ENCODE measurements around the gene TEX261. TPM values are rescaled to one million over a fixed set of nuclear protein-coding genes. Genes with fewer than 3 reads are reported as not detected.

The TEX261 gene
- total and polyA plus RNA-seq, 7 experiments from 2014 or later: 33.2 to 66.3 (median 44.4) TPM

- peaks cover 0 to 4% (median 0%) of the 10 kb centered on the region in 5 donors for H3K36me3 Mint-ChIP-seq
- H3K27me3 Mint-ChIP-seq: peaks cover 6 to 26% (median 10%) of the 10 kb centered on the region in 5 donors
- H3K4me3 Mint-ChIP-seq: no peak overlapping the region
- peaks cover 3 to 11% (median 8%) of the 10 kb centered on the region in 7 donors for H3K4me1 Mint-ChIP-seq
- intact Hi-C loops (cut with micrococcal nuclease): no loop called here
- H3K27ac ChIP-seq (ENCODE audit: low read depth, low read length): no peak overlapping the region
- no peak for ATAC-seq
- H3K9me3 ChIP-seq (ENCODE audit: control insufficient read depth in 2 of 3, low read length in 3 of 3): no peaks in the 10 kb centered on the region
- H3K27ac Mint-ChIP-seq: peak overlapping the region in 1 of 9 donors; percentile 56
- H3K9me3 Mint-ChIP-seq: no peaks in the 10 kb centered on the region
- peaks cover 5 to 9% of the 10 kb centered on the region in 2 donors for H3K4me1 ChIP-seq (ENCODE audit: control insufficient read depth in 2 of 2, insufficient read depth in 2 of 2, low read length in 2 of 2)
- DNase-seq: no peak
- no peaks in the 10 kb centered on the region for H3K36me3 ChIP-seq (ENCODE audit: control insufficient read depth in 2 of 3, insufficient read depth in 3 of 3, low read length in 3 of 3)
- H3K4me3 ChIP-seq (ENCODE audit: low read length): no peak overlapping the region
- ChIA-PET CTCF (interaction anchor here (0.6 to 0.9 kb wide), 2 partner anchors 9 to 332 kb away, joined by 3 to 4 read pairs; no protein-coding TSS in a partner anchor), POLR2A (no interaction called here)
- no peaks in the 10 kb centered on the region for H3K27me3 ChIP-seq (ENCODE audit: control insufficient read depth in 2 of 2, insufficient read depth in 2 of 2, low read length in 2 of 2)
Measured at GRCh38 chr2:71005271-71006202, 10.9 kb upstream of the TEX261 start.

GRCh38 chr2:71004857-71005256 lies 10.2 kb upstream of the TEX261 start:
- H3K4me3 ChIP-seq (ENCODE audit: low read length): no peak overlapping the region
- POLR2A ChIA-PET: no interaction called here
- Mint-ChIP-seq H3K27me3 (peaks cover 3 to 19% (median 6%) of the 10 kb centered on the region in 5 donors), H3K27ac (no peak overlapping the region), H3K9me3 (no peaks in the 10 kb centered on the region), H3K4me3 (no peak overlapping the region), H3K4me1 (peaks cover 3 to 16% (median 8%) of the 10 kb centered on the region in 7 donors), H3K36me3 (peaks cover 0 to 2% (median 0%) of the 10 kb centered on the region in 5 donors)
- ATAC-seq (no peak), DNase-seq (no peak)
- H3K27me3 ChIP-seq (ENCODE audit: control insufficient read depth in 2 of 2, insufficient read depth in 2 of 2, low read length in 2 of 2): no peaks in the 10 kb centered on the region
- CTCF ChIA-PET: interaction anchor here (0.9 to 1.4 kb wide), 2 partner anchors 8 to 17 kb away, joined by 3 read pairs; no protein-coding TSS in a partner anchor
- intact Hi-C loops (cut with micrococcal nuclease): no loop called here
- no peaks in the 10 kb centered on the region for H3K36me3 ChIP-seq (ENCODE audit: control insufficient read depth in 2 of 3, insufficient read depth in 3 of 3, low read length in 3 of 3)
- H3K4me1 ChIP-seq (ENCODE audit: control insufficient read depth in 2 of 2, insufficient read depth in 2 of 2, low read length in 2 of 2): peaks cover 6 to 10% of the 10 kb centered on the region in 2 donors
- no peak overlapping the region for H3K27ac ChIP-seq (ENCODE audit: low read depth, low read length)
- no peaks in the 10 kb centered on the region for H3K9me3 ChIP-seq (ENCODE audit: control insufficient read depth in 2 of 3, low read length in 3 of 3)

GRCh38 chr2:71003966-71004755 lies 9.5 kb upstream of the TEX261 start:
- ChIA-PET CTCF (interaction anchor here (0.9 to 1.4 kb wide), 2 partner anchors 8 to 18 kb away, joined by 3 read pairs; no protein-coding TSS in a partner anchor), POLR2A (no interaction called here)
- Mint-ChIP-seq H3K27me3 (peaks cover 0 to 15% (median 4%) of the 10 kb centered on the region in 5 donors), H3K4me3 (peak overlapping the region in 1 of 10 donors; percentile 12), H3K9me3 (no peaks in the 10 kb centered on the region), H3K4me1 (peaks cover 6 to 22% (median 8%) of the 10 kb centered on the region in 7 donors), H3K36me3 (no peaks in the 10 kb centered on the region), H3K27ac (no peak overlapping the region)
- Histone ChIP-seq H3K36me3 (ENCODE audit: control insufficient read depth in 2 of 3, insufficient read depth in 3 of 3, low read length in 3 of 3) (no peaks in the 10 kb centered on the region), H3K4me3 (ENCODE audit: low read length) (no peak overlapping the region), H3K27ac (ENCODE audit: low read depth, low read length) (no peak overlapping the region), H3K27me3 (ENCODE audit: control insufficient read depth in 2 of 2, insufficient read depth in 2 of 2, low read length in 2 of 2) (no peaks in the 10 kb centered on the region), H3K4me1 (ENCODE audit: control insufficient read depth in 2 of 2, insufficient read depth in 2 of 2, low read length in 2 of 2) (peaks cover 6 to 10% of the 10 kb centered on the region in 2 donors), H3K9me3 (ENCODE audit: control insufficient read depth in 2 of 3, low read length in 3 of 3) (no peaks in the 10 kb centered on the region)
- DNase-seq (peak in 1 of 9 donors; percentile 16), ATAC-seq (no peak)
- intact Hi-C loops (cut with micrococcal nuclease): no loop called here

- H3K27me3 Mint-ChIP-seq: peaks cover 0 to 10% (median 3%) of the 10 kb centered on the region in 5 donors
- H3K36me3 ChIP-seq (ENCODE audit: control insufficient read depth in 2 of 3, insufficient read depth in 3 of 3, low read length in 3 of 3): no peaks in the 10 kb centered on the region
- no peaks in the 10 kb centered on the region for H3K9me3 ChIP-seq (ENCODE audit: control insufficient read depth in 2 of 3, low read length in 3 of 3)
- H3K4me3 ChIP-seq (ENCODE audit: low read length): no peak overlapping the region
- peak overlapping the region in 1 of 10 donors; percentile 53 for H3K4me3 Mint-ChIP-seq
- CTCF ChIA-PET: interaction anchor here (1.4 kb wide), 1 partner anchor 18 kb away, joined by 3 read pairs; no protein-coding TSS in a partner anchor
- peaks cover 6 to 28% (median 10%) of the 10 kb centered on the region in 7 donors for H3K4me1 Mint-ChIP-seq
- DNase-seq (no peak), ATAC-seq (no peak)
- no peaks in the 10 kb centered on the region for H3K27me3 ChIP-seq (ENCODE audit: control insufficient read depth in 2 of 2, insufficient read depth in 2 of 2, low read length in 2 of 2)
- H3K27ac ChIP-seq (ENCODE audit: low read depth, low read length): no peak overlapping the region
- peaks cover 6 to 10% of the 10 kb centered on the region in 2 donors for H3K4me1 ChIP-seq (ENCODE audit: control insufficient read depth in 2 of 2, insufficient read depth in 2 of 2, low read length in 2 of 2)
- peak overlapping the region in 1 of 9 donors; percentile 69 for H3K27ac Mint-ChIP-seq
- POLR2A ChIA-PET: no interaction called here
- intact Hi-C loops (cut with micrococcal nuclease): no loop called here
- no peaks in the 10 kb centered on the region for H3K36me3 Mint-ChIP-seq
- no peaks in the 10 kb centered on the region for H3K9me3 Mint-ChIP-seq
Measured at GRCh38 chr2:71003396-71003795, 8.7 kb upstream of the TEX261 start.

- peak overlapping the region in 1 of 10 donors; percentile 26 for H3K4me3 Mint-ChIP-seq
- peak overlapping the region in 2 of 9 donors; percentile 53 to 55 for H3K27ac Mint-ChIP-seq
- Histone ChIP-seq H3K27me3 (ENCODE audit: control insufficient read depth in 2 of 2, insufficient read depth in 2 of 2, low read length in 2 of 2) (no peaks in the 10 kb centered on the region), H3K36me3 (ENCODE audit: control insufficient read depth in 2 of 3, insufficient read depth in 3 of 3, low read length in 3 of 3) (no peaks in the 10 kb centered on the region), H3K4me1 (ENCODE audit: control insufficient read depth in 2 of 2, insufficient read depth in 2 of 2, low read length in 2 of 2) (peaks cover 6 to 10% of the 10 kb centered on the region in 2 donors), H3K4me3 (ENCODE audit: low read length) (no peak overlapping the region), H3K9me3 (ENCODE audit: control insufficient read depth in 2 of 3, low read length in 3 of 3) (no peaks in the 10 kb centered on the region), H3K27ac (ENCODE audit: low read depth, low read length) (no peak overlapping the region)
- H3K36me3 Mint-ChIP-seq: no peaks in the 10 kb centered on the region
- H3K9me3 Mint-ChIP-seq: no peaks in the 10 kb centered on the region
- CTCF ChIA-PET: interaction anchor here (0.7 to 2.3 kb wide), 9 partner anchors 18 to 699 kb away, joined by 3 to 24 read pairs (median 7); no protein-coding TSS in a partner anchor
- peaks cover 0 to 6% (median 3%) of the 10 kb centered on the region in 5 donors for H3K27me3 Mint-ChIP-seq
- peak in 1 of 9 donors; percentile 11 for DNase-seq
- intact Hi-C loops (cut with micrococcal nuclease): loop anchor here (1.0 kb wide), 3 partner anchors 17 to 66 kb away; partner anchors contain the start of gene NAGK (in 1 of the 2)
- peaks cover 6 to 28% (median 10%) of the 10 kb centered on the region in 7 donors for H3K4me1 Mint-ChIP-seq
- POLR2A ChIA-PET: interaction anchor here (2.0 kb wide), 1 partner anchor 66 kb away, joined by 10 read pairs; the partner anchor contains the start of gene NAGK
- no peak for ATAC-seq
Measured at GRCh38 chr2:71001981-71002570, 7.4 kb upstream of the TEX261 start.

GRCh38 chr2:71001592-71001927 lies 6.9 kb upstream of the TEX261 start:
- ATAC-seq: no peak
- no peak for DNase-seq
- CTCF ChIA-PET: interaction anchor here (0.7 to 2.3 kb wide), 11 partner anchors 17 to 698 kb away, joined by 3 to 24 read pairs (median 5); no protein-coding TSS in a partner anchor
- peaks cover 0 to 6% (median 3%) of the 10 kb centered on the region in 5 donors for H3K27me3 Mint-ChIP-seq
- Histone ChIP-seq H3K9me3 (ENCODE audit: control insufficient read depth in 2 of 3, low read length in 3 of 3) (no peaks in the 10 kb centered on the region), H3K4me1 (ENCODE audit: control insufficient read depth in 2 of 2, insufficient read depth in 2 of 2, low read length in 2 of 2) (peaks cover 6 to 10% of the 10 kb centered on the region in 2 donors), H3K4me3 (ENCODE audit: low read length) (no peak overlapping the region), H3K36me3 (ENCODE audit: control insufficient read depth in 2 of 3, insufficient read depth in 3 of 3, low read length in 3 of 3) (no peaks in the 10 kb centered on the region), H3K27me3 (ENCODE audit: control insufficient read depth in 2 of 2, insufficient read depth in 2 of 2, low read length in 2 of 2) (no peaks in the 10 kb centered on the region), H3K27ac (ENCODE audit: low read depth, low read length) (no peak overlapping the region)
- H3K27ac Mint-ChIP-seq: peak overlapping the region in 3 of 9 donors; percentile 53 to 65 (median 55)
- intact Hi-C loops (cut with micrococcal nuclease): loop anchor here (1.0 kb wide), 3 partner anchors 16 to 67 kb away; partner anchors contain the start of gene NAGK (in 1 of the 2)
- peak overlapping the region in 2 of 10 donors; percentile 16 to 26 for H3K4me3 Mint-ChIP-seq
- no peaks in the 10 kb centered on the region for H3K36me3 Mint-ChIP-seq
- no peaks in the 10 kb centered on the region for H3K9me3 Mint-ChIP-seq
- POLR2A ChIA-PET: interaction anchor here (1.3 to 2.0 kb wide), 2 partner anchors 21 to 67 kb away, joined by 4 to 10 read pairs; partner anchors contain the start of gene NAGK
- peaks cover 6 to 28% (median 10%) of the 10 kb centered on the region in 7 donors for H3K4me1 Mint-ChIP-seq
